Upper lobe of left lung (tissue), 6 donors: ENCODE data around the gene EYS. TPM values are rescaled to one million over a fixed set of nuclear protein-coding genes. Genes with fewer than 3 reads are reported as not detected.

ENCODE experiments used
- ATAC-seq, 2 donors: fragments of 200-7000 bp; cut with Tn5 transposase; one replicate each; pipeline ENCODE4 v1.9.1; 2022; ENCODE audit warnings: mild to moderate bottlenecking in 2 of 2, moderate library complexity in 2 of 2; ENCODE audit not compliant: low FRiP score in 2 of 2
- DNase-seq, 2 donors: peaks; one replicate each; pipeline ENCODE4 v3.0.0-alpha.2; 2019 to 2020
- H3K27ac ChIP-seq, 4 donors: fragments of 200-600 bp; sonication (generic); one replicate each; pipeline ENCODE4 v1.5.1; 2016 to 2019
- H3K27me3 ChIP-seq, 4 donors: fragments of 200-600 bp; sonication (generic); one replicate each; pipeline ENCODE4 v1.5.1; 2017 to 2019
- H3K36me3 ChIP-seq, 4 donors: fragments of 200-600 bp; sonication (generic); one replicate each; pipeline ENCODE4 v1.5.1; 2016 to 2019
- H3K4me1 ChIP-seq, 4 donors: fragments of 200-600 bp; sonication (generic); one replicate each; pipeline ENCODE4 v1.5.1; 2018 to 2019
- H3K4me3 ChIP-seq, 4 donors: fragments of 200-600 bp; sonication (generic); one replicate each; pipeline ENCODE4 v1.5.1; 2017 to 2019; ENCODE audit warnings: mild to moderate bottlenecking in 2 of 4, moderate library complexity in 1 of 4
- H3K9me3 ChIP-seq, 4 donors: fragments of 200-600 bp; sonication (generic); one replicate each; pipeline ENCODE4 v1.5.1; 2018 to 2019
- EP300 ChIP-seq, 4 donors: sonication (generic); formaldehyde crosslinking; IDR thresholded peaks; one replicate each; pipeline ENCODE4 v1.5.1; 2017; ENCODE audit warnings: antibody characterized with exemption in 4 of 4, control low read depth in 2 of 4
- POLR2A ChIP-seq, 4 donors: fragments of 450-650 bp; IDR thresholded peaks; one replicate each; pipeline ENCODE4 v1.5.1; 2016 to 2017; ENCODE audit warnings: antibody characterized with exemption in 4 of 4, mild to moderate bottlenecking in 2 of 4
- POLR2AphosphoS5 ChIP-seq, 2 donors: sonication (generic); formaldehyde crosslinking; IDR thresholded peaks; one replicate each; pipeline ENCODE4 v1.5.1; 2017; ENCODE audit warnings: antibody characterized with exemption in 2 of 2
- WGBS, 2 donors: methylation state at CpG; one replicate each; pipeline ENCODE4 v1.1.5; 2017 to 2018; 5-methylcytosine and 5-hydroxymethylcytosine counted together
- total RNA-seq, 6 donors: library from RNA; depleted of rRNA in 4 of 6; stranded (reverse); fragments of >200 nt in 4 of 6; gene quantifications; one replicate each; pipeline versions ENCODE4 v1.1.0 to v1.2.1, GENCODE V29; 2016 to 2021
- TF ChIP-seq, protein P1 (sequence below), 6 experiments: fragments of 450-650 bp in 4 of 6; fragments of 200-600 bp in 2 of 6; sonication (generic) in 2 of 6; IDR thresholded peaks; one replicate each; pipeline ENCODE4 v1.5.1; 2016 to 2019; ENCODE audit warnings: antibody characterized with exemption in 6 of 6
- donor health status: DM: no; HTN: no; CAD: no; lungs with moderate emphysema.
- donor health status: DM: no; HTN: yes; CAD: no; lungs with severe emphysema.

Gene EYS
- total RNA-seq, 6 donors from 2014 or later = under 0.01 to 0.46 (median 0.28) TPM; not detected in 2

DNA sequence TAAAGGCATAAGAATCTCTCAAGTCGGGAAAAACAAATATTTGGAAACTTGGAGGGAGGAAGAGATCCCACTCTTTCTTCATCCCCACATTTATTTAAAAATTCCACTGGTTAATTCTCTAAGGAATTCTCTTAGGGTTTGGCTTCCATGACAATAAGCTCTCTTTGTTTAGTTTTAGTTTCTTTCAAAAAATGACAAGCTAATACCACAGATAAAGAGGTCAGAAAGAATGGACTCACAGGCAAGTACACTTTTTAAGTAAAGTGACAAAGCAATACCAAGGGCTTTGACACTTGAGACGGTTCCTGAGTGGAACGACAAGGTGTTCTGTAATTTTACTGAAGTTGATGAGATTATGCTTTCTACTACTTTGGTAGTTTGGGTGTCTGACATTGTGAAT, 1199.4 kb downstream of the EYS start:
- no peak for ATAC-seq
- 49 to 58% methylated on average over 3 of the region's 3 CpGs for WGBS, 2 donors

DNA sequence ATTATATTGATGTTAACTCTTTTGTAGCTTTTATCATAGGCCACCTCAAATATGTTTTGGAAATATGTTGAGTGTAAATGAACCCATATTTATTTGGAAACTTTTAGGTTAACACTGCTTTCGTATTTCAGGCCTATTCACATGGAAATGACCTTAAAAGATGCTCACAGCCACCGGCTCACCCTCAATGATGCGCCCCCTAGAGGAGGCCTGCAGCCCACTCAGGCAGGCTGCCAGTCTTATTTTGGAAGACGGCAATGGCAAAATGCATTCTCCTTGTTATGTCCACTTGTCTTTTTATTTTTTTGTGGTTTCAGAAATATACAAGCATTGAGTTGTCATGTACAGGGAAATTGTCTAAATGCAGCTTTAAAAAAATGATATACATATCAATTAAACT, 1201.7 kb downstream of the EYS start:
- DNase-seq (no peak), ATAC-seq (no peak)
- Histone ChIP-seq H3K4me3 (no peak overlapping the region), H3K36me3 (no peaks in the 10 kb centered on the region), H3K9me3 (no peaks in the 10 kb centered on the region), H3K27me3 (no peaks in the 10 kb centered on the region), H3K27ac (no peak overlapping the region), H3K4me1 (no peaks in the 10 kb centered on the region)
- TF ChIP-seq EP300 (IDR thresholded peaks at IDR 0.05) (no peak), POLR2A (IDR thresholded peaks at IDR 0.05) (no peak), POLR2AphosphoS5 (IDR thresholded peaks at IDR 0.05) (no peak)
- TF ChIP-seq, protein P1, sequence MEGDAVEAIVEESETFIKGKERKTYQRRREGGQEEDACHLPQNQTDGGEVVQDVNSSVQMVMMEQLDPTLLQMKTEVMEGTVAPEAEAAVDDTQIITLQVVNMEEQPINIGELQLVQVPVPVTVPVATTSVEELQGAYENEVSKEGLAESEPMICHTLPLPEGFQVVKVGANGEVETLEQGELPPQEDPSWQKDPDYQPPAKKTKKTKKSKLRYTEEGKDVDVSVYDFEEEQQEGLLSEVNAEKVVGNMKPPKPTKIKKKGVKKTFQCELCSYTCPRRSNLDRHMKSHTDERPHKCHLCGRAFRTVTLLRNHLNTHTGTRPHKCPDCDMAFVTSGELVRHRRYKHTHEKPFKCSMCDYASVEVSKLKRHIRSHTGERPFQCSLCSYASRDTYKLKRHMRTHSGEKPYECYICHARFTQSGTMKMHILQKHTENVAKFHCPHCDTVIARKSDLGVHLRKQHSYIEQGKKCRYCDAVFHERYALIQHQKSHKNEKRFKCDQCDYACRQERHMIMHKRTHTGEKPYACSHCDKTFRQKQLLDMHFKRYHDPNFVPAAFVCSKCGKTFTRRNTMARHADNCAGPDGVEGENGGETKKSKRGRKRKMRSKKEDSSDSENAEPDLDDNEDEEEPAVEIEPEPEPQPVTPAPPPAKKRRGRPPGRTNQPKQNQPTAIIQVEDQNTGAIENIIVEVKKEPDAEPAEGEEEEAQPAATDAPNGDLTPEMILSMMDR (IDR thresholded peaks at IDR 0.05) = no peak
- 35 to 50% methylated on average over 3 to 4 of the region's 4 CpGs for WGBS, 2 donors

More for the DNA sequence above, 1199.4 kb downstream of the EYS start:
- no peak overlapping the region for H3K4me3 ChIP-seq
- no peaks in the 10 kb centered on the region for H3K4me1 ChIP-seq
- H3K27ac ChIP-seq = no peak overlapping the region
- no peak for TF ChIP-seq EP300 (IDR thresholded peaks at IDR 0.05)
- TF ChIP-seq, protein P1 (IDR thresholded peaks at IDR 0.05) = no peak
- no peak for TF ChIP-seq POLR2A (IDR thresholded peaks at IDR 0.05)
- no peak for TF ChIP-seq POLR2AphosphoS5 (IDR thresholded peaks at IDR 0.05)
- H3K9me3 ChIP-seq = no peaks in the 10 kb centered on the region
- H3K36me3 ChIP-seq = no peaks in the 10 kb centered on the region
- H3K27me3 ChIP-seq = no peaks in the 10 kb centered on the region
- no peak for DNase-seq

DNA sequence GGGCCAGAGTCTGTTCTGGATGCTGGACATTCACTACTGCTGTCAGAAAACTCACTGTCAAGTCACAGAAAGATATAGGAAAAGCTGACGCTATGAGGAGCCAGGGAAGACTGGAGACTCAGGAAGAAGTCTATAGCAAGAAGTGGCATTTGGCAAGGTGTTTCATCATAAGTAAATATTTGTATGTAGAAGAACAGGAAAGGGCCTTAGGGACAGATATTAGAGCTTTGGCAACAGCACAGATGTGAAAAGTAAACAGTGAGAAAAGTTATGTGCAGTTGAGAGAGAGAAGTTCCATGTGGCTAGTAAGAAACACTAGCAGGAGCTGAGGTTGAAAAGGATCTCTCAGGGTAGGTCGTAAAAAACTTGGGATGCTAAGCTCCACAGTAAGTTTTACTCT, 1202.5 kb downstream of the EYS start:
- no peaks in the 10 kb centered on the region for H3K9me3 ChIP-seq
- DNase-seq = no peak
- no peak overlapping the region for H3K4me3 ChIP-seq
- no peaks in the 10 kb centered on the region for H3K4me1 ChIP-seq
- no peaks in the 10 kb centered on the region for H3K36me3 ChIP-seq
- peak overlapping the region in 1 of 4 donors; percentile 44 for H3K27ac ChIP-seq
- peak in 1 of 2 donors; percentile 16 for ATAC-seq
- H3K27me3 ChIP-seq = no peaks in the 10 kb centered on the region
- TF ChIP-seq POLR2A (IDR thresholded peaks at IDR 0.05) = no peak
- TF ChIP-seq, protein P1 (IDR thresholded peaks at IDR 0.05) = no peak
- TF ChIP-seq EP300 (IDR thresholded peaks at IDR 0.05) = no peak
- no peak for TF ChIP-seq POLR2AphosphoS5 (IDR thresholded peaks at IDR 0.05)
- 27 to 45% methylated on average over 2 of the region's 2 CpGs for WGBS, 2 donors

DNA sequence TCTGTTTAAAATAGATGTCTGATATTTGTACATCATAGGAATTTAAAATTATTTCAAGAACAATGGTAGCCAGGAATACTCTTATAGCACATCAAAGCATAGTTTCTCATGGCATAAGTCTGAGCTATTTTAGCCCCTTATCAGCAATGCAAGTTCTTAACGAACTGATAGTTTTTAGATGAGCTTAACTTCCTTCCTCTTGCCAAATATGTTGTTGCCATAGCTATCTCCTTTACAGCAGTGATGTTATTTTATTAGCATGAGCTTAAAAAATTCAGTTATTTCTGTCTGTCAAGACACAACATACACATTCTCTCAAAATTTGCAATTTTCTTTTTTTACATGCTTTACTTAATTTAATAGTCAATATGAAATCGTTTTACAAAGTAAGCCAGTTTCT, 1204.2 kb downstream of the EYS start:
- TF ChIP-seq POLR2AphosphoS5 (IDR thresholded peaks at IDR 0.05) (no peak), EP300 (IDR thresholded peaks at IDR 0.05) (no peak), POLR2A (IDR thresholded peaks at IDR 0.05) (no peak)
- TF ChIP-seq, protein P1 (IDR thresholded peaks at IDR 0.05) = no peak
- Histone ChIP-seq H3K9me3 (no peaks in the 10 kb centered on the region), H3K27ac (no peak overlapping the region), H3K4me1 (no peaks in the 10 kb centered on the region), H3K36me3 (no peaks in the 10 kb centered on the region), H3K27me3 (no peaks in the 10 kb centered on the region), H3K4me3 (no peak overlapping the region)
- ATAC-seq (no peak), DNase-seq (no peak)
- 18 to 24% methylated on average over 2 of the region's 2 CpGs for WGBS, 2 donors

DNA sequence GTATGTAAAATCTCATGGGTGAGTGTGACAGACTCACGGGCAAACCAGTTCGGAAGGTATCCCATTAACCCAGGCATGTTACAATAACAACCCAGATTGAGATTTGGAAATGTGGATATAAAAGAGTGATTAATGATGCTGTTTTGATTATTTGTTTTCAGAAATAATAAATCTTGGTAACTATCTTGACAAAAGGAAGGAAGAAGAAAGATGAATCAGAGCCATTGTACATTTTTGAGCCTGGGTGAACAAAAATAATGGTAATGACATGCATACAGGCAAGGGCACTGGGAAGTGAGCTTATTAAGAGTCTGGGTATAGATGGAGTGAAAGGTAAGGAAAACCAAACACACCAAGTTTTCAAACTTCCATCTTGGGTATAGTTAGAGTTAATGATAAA, 1209.4 kb downstream of the EYS start:
- Histone ChIP-seq H3K4me1 (no peaks in the 10 kb centered on the region), H3K4me3 (no peak overlapping the region), H3K9me3 (no peaks in the 10 kb centered on the region), H3K36me3 (no peaks in the 10 kb centered on the region), H3K27ac (no peak overlapping the region), H3K27me3 (no peaks in the 10 kb centered on the region)
- WGBS, 2 donors = 57 to 71% methylated on average over 2 of the region's 2 CpGs
- DNase-seq = no peak
- no peak for ATAC-seq
- TF ChIP-seq EP300 (IDR thresholded peaks at IDR 0.05) = no peak
- TF ChIP-seq, protein P1 (IDR thresholded peaks at IDR 0.05) = no peak
- TF ChIP-seq POLR2A (IDR thresholded peaks at IDR 0.05) = no peak
- no peak for TF ChIP-seq POLR2AphosphoS5 (IDR thresholded peaks at IDR 0.05)
